Sigmoid colon (tissue), 4 donors: ENCODE data around the gene C2CD4A.

Source experiments
- CTCF ChIP-seq, 4 experiments: fragments of 450-650 bp in 3 of 4; fragments of 200-600 bp in 1 of 4; IDR thresholded peaks; one replicate each; pipeline ENCODE4 v1.5.1; 2016 to 2019; ENCODE audit warnings: antibody characterized with exemption in 4 of 4, mild to moderate bottlenecking in 3 of 4, moderate library complexity in 2 of 4
- EP300 ChIP-seq, 4 donors: sonication (generic); formaldehyde crosslinking; IDR thresholded peaks; one replicate each; pipeline ENCODE4 v1.6.1; 2017; ENCODE audit warnings: antibody characterized with exemption in 4 of 4
- POLR2A ChIP-seq, 2 donors: fragments of 450-650 bp; IDR thresholded peaks; one replicate each; pipeline ENCODE4 v1.6.1; 2016; ENCODE audit warnings: antibody characterized with exemption in 2 of 2, mild to moderate bottlenecking in 2 of 2, moderate library complexity in 2 of 2
- POLR2AphosphoS5 ChIP-seq, 4 donors: sonication (generic); formaldehyde crosslinking; IDR thresholded peaks; one replicate each; pipeline ENCODE4 v1.6.1; 2017; ENCODE audit warnings: antibody characterized with exemption in 4 of 4

- TF ChIP-seq POLR2A (IDR thresholded peaks at IDR 0.05) (no peak), CTCF (IDR thresholded peaks at IDR 0.05) (no peak), POLR2AphosphoS5 (IDR thresholded peaks at IDR 0.05) (no peak), EP300 (IDR thresholded peaks at IDR 0.05) (no peak)
Measured at GRCh38 chr15:62020576-62021160, 46.1 kb upstream of the C2CD4A start.
